ENCODE results near the gene RFX4. TPM values are rescaled to one million over a fixed set of nuclear protein-coding genes. Genes with fewer than 3 reads are reported as not detected.
A peak's percentile ranks its signal among the peaks of the same experiment; 100 is the strongest.

The RFX4 gene
- total and polyA plus RNA-seq, 8 donors = 0.05 to 0.51 (median 0.12) TPM; not detected in 1

DNA sequence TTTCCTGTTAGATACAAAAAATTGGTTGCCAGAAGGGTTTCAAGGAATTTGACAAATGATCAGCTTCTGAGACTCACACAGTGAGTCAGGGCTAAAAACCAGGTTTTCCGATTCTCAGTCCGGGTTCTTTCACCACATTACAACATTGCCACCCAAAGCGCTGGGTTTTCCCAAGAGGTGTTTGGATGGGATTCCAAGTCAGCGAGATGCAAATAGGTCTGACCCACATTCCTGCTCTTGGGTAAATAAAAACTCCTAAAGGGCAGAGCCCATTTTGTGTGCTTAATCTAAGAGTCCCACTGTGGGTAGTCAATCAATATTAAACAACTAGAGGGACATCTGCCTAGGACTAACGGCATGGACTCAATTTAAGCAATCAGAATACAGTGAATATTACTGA lies 186.3 kb downstream of the RFX4 start:
- intact Hi-C loops (cut with DNase I) = no loop called here

DNA sequence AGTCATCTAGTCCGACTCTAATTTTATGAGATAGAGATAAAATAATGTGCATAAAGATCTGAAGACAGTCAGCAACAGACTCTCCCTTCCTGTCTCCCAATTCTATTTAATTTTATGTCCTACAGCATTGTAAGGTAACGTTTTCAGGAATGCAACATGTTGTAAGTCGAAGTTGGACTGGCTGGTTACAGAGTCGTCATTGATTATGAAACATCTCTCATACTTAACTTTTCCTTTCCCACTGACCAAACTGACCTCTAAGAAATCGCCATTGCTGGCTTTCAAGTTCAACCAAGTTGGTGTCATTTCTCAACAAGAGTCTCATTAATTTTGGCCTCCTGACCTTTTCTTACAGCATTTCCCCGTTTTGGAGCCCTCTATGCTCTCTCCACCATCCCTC lies 186.7 kb downstream of the RFX4 start:
- WGBS, 2 donors = 28 to 34% methylated on average over 6 of the region's 6 CpGs
- Histone ChIP-seq H3K4me3 (no peak overlapping the region), H3K9me3 (no peaks in the 10 kb centered on the region), H3K4me1 (peaks cover 0 to 8% (median 6%) of the 10 kb centered on the region in 3 donors), H3K36me3 (no peaks in the 10 kb centered on the region), H3K27me3 (no peaks in the 10 kb centered on the region), H3K27ac (peak overlapping the region; percentile 22 to 71 (median 58))
- intact Hi-C loops (cut with DNase I) = no loop called here
- ATAC-seq (no peak), FAIRE-seq (no peak), DNase-seq (no peak)
- no peak for TF ChIP-seq CTCF (IDR thresholded peaks at IDR 0.05)

More for the DNA sequence above, 186.3 kb downstream of the RFX4 start:
- Histone ChIP-seq H3K4me3 (no peak overlapping the region), H3K36me3 (no peaks in the 10 kb centered on the region), H3K27me3 (no peaks in the 10 kb centered on the region), H3K4me1 (peaks cover 0 to 8% (median 6%) of the 10 kb centered on the region in 3 donors), H3K27ac (peak overlapping the region; percentile 22 to 71 (median 58)), H3K9me3 (no peaks in the 10 kb centered on the region)
- 14 to 19% methylated on average over 5 of the region's 5 CpGs for WGBS, 2 donors
- ATAC-seq (peak; percentile 32 to 49 (median 38)), DNase-seq (peak in 3 of 6 donors; percentile 24 to 62 (median 36)), FAIRE-seq (no peak)
- TF ChIP-seq CTCF (IDR thresholded peaks at IDR 0.05) = no peak

- Histone ChIP-seq H3K27ac (peak overlapping the region; percentile 15 to 62 (median 30)), H3K36me3 (no peaks in the 10 kb centered on the region), H3K27me3 (no peaks in the 10 kb centered on the region), H3K4me3 (no peak overlapping the region), H3K4me1 (peaks cover 0 to 17% (median 6%) of the 10 kb centered on the region in 3 donors), H3K9me3 (no peaks in the 10 kb centered on the region)
- intact Hi-C loops (cut with DNase I) = no loop called here
- no peak for FAIRE-seq
- no peak for TF ChIP-seq CTCF (IDR thresholded peaks at IDR 0.05)
- no peak for DNase-seq
- ATAC-seq = no peak
These were observed 188.6 kb downstream of the RFX4 start for GRCh38 chr12:106771425-106771824.

DNA sequence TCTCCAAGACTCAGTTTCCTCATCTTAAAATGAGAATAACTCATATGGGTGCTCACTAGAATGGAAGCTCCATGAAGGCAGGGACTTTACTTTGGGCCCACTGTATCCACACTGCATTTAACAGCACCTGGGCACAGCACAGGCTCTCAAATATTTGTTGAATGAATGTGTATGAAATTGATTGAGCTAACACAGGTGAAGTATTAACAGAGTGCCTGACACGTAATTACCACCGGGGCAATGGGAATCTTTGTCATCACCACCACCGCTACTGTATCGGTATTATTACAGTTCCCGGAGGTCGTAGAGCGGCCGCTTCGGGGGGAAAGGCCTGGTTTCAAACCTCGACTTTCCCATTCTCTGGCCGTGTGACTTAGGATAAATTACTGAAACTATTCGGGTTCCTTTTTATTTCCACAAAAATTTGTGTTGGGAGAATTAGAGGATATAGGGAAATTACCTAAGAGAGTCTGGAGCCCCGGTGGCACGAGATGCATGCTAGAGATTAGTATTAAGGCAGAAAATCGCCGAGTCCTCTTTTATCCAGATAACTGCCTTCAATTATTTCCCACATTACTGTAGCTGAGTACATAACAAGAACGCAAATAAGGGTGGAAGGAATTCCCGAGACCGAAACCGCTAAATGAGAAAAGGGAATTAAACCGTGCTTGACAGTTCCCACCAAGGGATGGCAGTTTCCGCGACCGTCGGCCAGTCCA lies 190.6 kb downstream of the RFX4 start:
- H3K4me1 ChIP-seq = peaks cover 0 to 14% (median 6%) of the 10 kb centered on the region in 3 donors
- no peaks in the 10 kb centered on the region for H3K9me3 ChIP-seq
- H3K36me3 ChIP-seq = no peaks in the 10 kb centered on the region
- ATAC-seq (peak in 2 of 4 donors; percentile 0), FAIRE-seq (no peak), DNase-seq (peak in 1 of 6 donors; percentile 21)
- no peak for TF ChIP-seq CTCF (IDR thresholded peaks at IDR 0.05)
- no peaks in the 10 kb centered on the region for H3K27me3 ChIP-seq
- intact Hi-C loops (cut with DNase I) = no loop called here
- 22 to 23% methylated on average over 25 of the region's 25 CpGs for WGBS, 2 donors
- peak overlapping the region; percentile 85 to 94 (median 92) for H3K27ac ChIP-seq
- H3K4me3 ChIP-seq = peak overlapping the region; percentile 80 to 90 (median 82)

Data from pancreas (tissue), 10 donors.